Measurements from ENCODE around the gene TMEM150A. TPM values are rescaled to one million over a fixed set of nuclear protein-coding genes. Genes with fewer than 3 reads are reported as not detected.

The TMEM150A gene, protein sequence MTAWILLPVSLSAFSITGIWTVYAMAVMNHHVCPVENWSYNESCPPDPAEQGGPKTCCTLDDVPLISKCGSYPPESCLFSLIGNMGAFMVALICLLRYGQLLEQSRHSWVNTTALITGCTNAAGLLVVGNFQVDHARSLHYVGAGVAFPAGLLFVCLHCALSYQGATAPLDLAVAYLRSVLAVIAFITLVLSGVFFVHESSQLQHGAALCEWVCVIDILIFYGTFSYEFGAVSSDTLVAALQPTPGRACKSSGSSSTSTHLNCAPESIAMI
- total RNA-seq (14.6 and 17.7 TPM in 2 replicates), polyA plus RNA-seq (35.7 and 44.9 TPM in 2 replicates), polyA minus RNA-seq (19.8 and 22.4 TPM in 2 replicates), Bru-seq, nascent RNA (percentile 45 among the genes with signal in this experiment), BruChase-seq, experiment 1, labeled RNA remaining after a 6-hour chase (percentile 48 among the genes with signal in this experiment), BruChase-seq, experiment 2, labeled RNA remaining after a 2-hour chase (percentile 49 among the genes with signal in this experiment)
- polyA plus RNA-seq (2011; cell fraction: cytosol; rRNA removed): 16.7 and 22.6 TPM in 2 replicates
- polyA plus RNA-seq (2011; cell fraction: nucleus; rRNA removed): 33.1 and 43.4 TPM in 2 replicates
- polyA plus RNA-seq (2012): 18.0 and 18.7 TPM in 2 replicates
- polyA minus RNA-seq (2011; cell fraction: cytosol; rRNA and poly(A)+ RNA removed): 2.2 TPM
- polyA minus RNA-seq (2011; cell fraction: nucleus; rRNA and poly(A)+ RNA removed): 7.1 and 9.5 TPM in 2 replicates
- long read RNA-seq, transcript TMEM150A-203 (7 exons, 1,776 nt): minor isoform, 6 of 65 reads
- long read RNA-seq, transcript TMEM150A-202 (8 exons, 1,518 nt): major isoform, 35 of 65 reads
- long read RNA-seq, transcript TMEM150A-201 (7 exons, 1,484 nt): minor isoform, 9 of 65 reads
- long read RNA-seq, partial matches to known transcripts: 5 of 65 reads
- long read RNA-seq, other reads (novel, unspliced or antisense): 10 of 65 reads

DNA sequence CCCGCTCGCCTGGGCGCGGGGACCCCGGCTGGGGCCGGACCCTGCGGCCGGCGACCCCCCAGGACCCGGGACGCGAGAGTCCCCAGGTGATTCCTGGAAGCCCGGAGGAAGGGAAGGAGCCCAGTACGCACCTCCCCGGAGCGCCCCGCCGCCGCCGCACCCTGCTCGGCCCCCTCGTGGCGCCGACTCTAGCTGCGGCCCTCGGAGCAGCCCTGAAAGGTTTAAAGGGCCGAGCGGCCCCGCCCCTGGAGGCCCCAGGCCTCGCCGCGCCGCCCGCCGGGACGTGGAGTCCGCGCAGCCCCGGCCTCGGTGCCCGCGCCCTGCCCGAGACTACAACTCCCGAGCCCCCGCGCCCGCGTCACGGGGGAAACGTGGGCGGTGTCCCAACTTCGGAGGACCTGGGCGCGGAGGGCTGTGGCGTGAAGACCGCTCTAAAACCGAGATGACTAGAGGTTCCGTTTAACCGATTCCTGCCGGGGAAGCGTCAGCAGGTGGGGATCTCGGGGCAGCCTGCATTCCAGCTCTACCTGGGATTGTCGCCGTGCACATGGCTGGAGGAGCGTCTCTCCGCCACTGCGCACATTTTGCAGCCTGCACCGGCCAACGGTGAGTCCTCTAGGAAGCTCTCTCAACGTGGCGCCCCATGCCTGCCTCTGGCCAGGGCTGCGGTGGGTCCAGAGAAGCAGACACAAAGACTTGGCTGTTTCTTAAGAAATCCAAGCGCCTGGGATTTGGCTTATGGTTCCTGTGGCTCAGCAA lies at the start of gene TMEM150A:
TSS of gene TMEM150A (minus strand) at position 223 of the 759 bp plus-strand sequence. CDS start 750 bp downstream, outside the sequence.
- TF ChIP-seq EZH2 (IDR thresholded peaks at IDR 0.05; ENCODE audit: borderline replicate concordance, low read depth, low read length, severe bottlenecking): no peak
- peak; percentile 85 for TF ChIP-seq POLR2AphosphoS5 (IDR thresholded peaks at IDR 0.05; ENCODE audit: insufficient read depth, low read depth, low read length)
- no peak for TF ChIP-seq MYC (IDR thresholded peaks at IDR 0.05; ENCODE audit: low read depth, low read length)
- TF ChIP-seq FOS (IDR thresholded peaks at IDR 0.05; ENCODE audit: borderline replicate concordance, insufficient read depth, low read length): no peak
- peak; percentile 87 for TF ChIP-seq POLR2A (IDR thresholded peaks at IDR 0.05; ENCODE audit: low read depth, low read length)
- TF ChIP-seq MAX (IDR thresholded peaks at IDR 0.05; ENCODE audit: insufficient read depth, insufficient read length): peak; percentile 3
- no peak for TF ChIP-seq JUN (IDR thresholded peaks at IDR 0.05; ENCODE audit: borderline replicate concordance, insufficient read depth, insufficient read length, low read depth)
- TF ChIP-seq CTCF (IDR thresholded peaks at IDR 0.05; ENCODE audit: extremely low read depth in 1 of 2, insufficient read depth in 1 of 2, low read depth in 1 of 2, low read length in 2 of 2): peak; percentile 32 to 51
- no peak for TF ChIP-seq GATA2 (IDR thresholded peaks at IDR 0.05; ENCODE audit: insufficient read depth, insufficient read length, low read depth, low read length)
- dilution Hi-C loops (cut with MboI; ENCODE audit: extremely low pct_ligation_motif_present, low sequenced_read_pairs) (no loop called here), intact Hi-C loops (cut with micrococcal nuclease) (loop anchor here (1.0 to 5.0 kb wide), 4 partner anchors 17 to 180 kb away; partner anchors contain the start of gene GGCX)
- peak within 1 kb of the TSS; percentile 87 for H3K4me2 ChIP-seq (ENCODE audit: insufficient read depth, low read length)
- peak within 1 kb of the TSS; percentile 86 for H2AFZ ChIP-seq (ENCODE audit: low read depth, low read length)
- H3K36me3 ChIP-seq (ENCODE audit: control insufficient read depth in 2 of 2, extremely low read depth in 1 of 2, insufficient read depth in 2 of 2, low read length in 2 of 2): peaks cover 0 to 20% of the 10 kb centered on the region in 2 experiments
- TSS peak; percentile 3 for BruUV-seq (replicated peaks)
- FAIRE-seq (peak; percentile 88), DNase-seq (ENCODE audit: low read depth, low spot score) (peak; percentile 88)
- peaks cover 24% of the 10 kb centered on the region for H3K4me1 ChIP-seq (ENCODE audit: control insufficient read depth, extremely low read depth, insufficient read depth, low read length)
- no peaks in the 10 kb centered on the region for H4K20me1 ChIP-seq (replicated peaks; ENCODE audit: control insufficient read depth, extremely low read depth, insufficient read depth, low read length)
- H3K27me3 ChIP-seq (ENCODE audit: control insufficient read depth in 2 of 2, insufficient read depth in 2 of 2, low read length in 2 of 2): no peaks in the 10 kb centered on the region
- ChIA-PET CTCF (interaction anchor here (0.5 to 2.1 kb wide), 7 partner anchors 9 to 250 kb away, joined by 3 to 5 read pairs (median 3); partner anchors contain the start of genes C2orf68 and MAT2A), POLR2A (interaction anchor here (0.6 to 1.3 kb wide), 4 partner anchors 9 to 64 kb away, joined by 3 to 6 read pairs (median 3); partner anchors contain the start of genes C2orf68 and MAT2A)
- H3K9me1 ChIP-seq (replicated peaks; ENCODE audit: control insufficient read depth, extremely low read depth, insufficient read depth, low read length): no peaks in the 10 kb centered on the region
- no peaks in the 10 kb centered on the region for H3K9me3 ChIP-seq (replicated peaks; ENCODE audit: control insufficient read depth, insufficient read depth, low read length)
- no peaks in the 10 kb centered on the region for H3K79me2 ChIP-seq (ENCODE audit: control insufficient read depth, insufficient read depth, low read length)
- peak within 1 kb of the TSS; percentile 64 to 98 (median 65) for H3K4me3 ChIP-seq (replicated peaks in 1 of 3; ENCODE audit: insufficient read depth in 1 of 3, low read depth in 1 of 3, low read length in 3 of 3)
- peak within 1 kb of the TSS; percentile 66 for H3K9ac ChIP-seq (replicated peaks; ENCODE audit: extremely low read depth, insufficient read depth, low read length)
- H3K27ac ChIP-seq (ENCODE audit: insufficient read depth, low read depth, low read length): peak within 1 kb of the TSS; percentile 23

Measured in endothelial cell of umbilical vein (primary cell).